Measurements from ENCODE around the gene IFT88.

The IFT88 gene

GRCh38 chr13:20686167-20686566, 119.2 kb downstream of the IFT88 start:
- no peak overlapping the region for H3K4me3 ChIP-seq (ENCODE audit: control insufficient read depth, low read depth, low read length)
- DNase-seq (ENCODE audit: low read depth): no peak
- TF ChIP-seq CTCF (IDR thresholded peaks at IDR 0.05; ENCODE audit: control insufficient read depth, insufficient read depth, low read depth, low read length, missing control alignments): no peak

GRCh38 chr13:20686863-20687579, 120.1 kb downstream of the IFT88 start:
- H3K4me3 ChIP-seq (ENCODE audit: control insufficient read depth, low read depth, low read length): no peak overlapping the region
- DNase-seq (ENCODE audit: low read depth): no peak
- no peak for TF ChIP-seq CTCF (IDR thresholded peaks at IDR 0.05; ENCODE audit: control insufficient read depth, insufficient read depth, low read depth, low read length, missing control alignments)

- H3K4me3 ChIP-seq (ENCODE audit: control insufficient read depth, low read depth, low read length): no peak overlapping the region
- no peak for TF ChIP-seq CTCF (IDR thresholded peaks at IDR 0.05; ENCODE audit: control insufficient read depth, insufficient read depth, low read depth, low read length, missing control alignments)
Observed at GRCh38 chr13:20689291-20689690, 122.3 kb downstream of the IFT88 start.

GRCh38 chr13:20691616-20692015, 124.7 kb downstream of the IFT88 start:
- no peak for TF ChIP-seq CTCF (IDR thresholded peaks at IDR 0.05; ENCODE audit: control insufficient read depth, insufficient read depth, low read depth, low read length, missing control alignments)
- no peak overlapping the region for H3K4me3 ChIP-seq (ENCODE audit: control insufficient read depth, low read depth, low read length)
- no peak for DNase-seq (ENCODE audit: low read depth)

More at GRCh38 chr13:20689291-20689690, 122.3 kb downstream of the IFT88 start:
- no peak for DNase-seq (ENCODE audit: low read depth)

GRCh38 chr13:20696073-20696472, 129.1 kb downstream of the IFT88 start:
- TF ChIP-seq CTCF (IDR thresholded peaks at IDR 0.05; ENCODE audit: control insufficient read depth, insufficient read depth, low read depth, low read length, missing control alignments): no peak
- H3K4me3 ChIP-seq (ENCODE audit: control insufficient read depth, low read depth, low read length): no peak overlapping the region
- DNase-seq (ENCODE audit: low read depth): no peak

GRCh38 chr13:20699715-20700114, 132.8 kb downstream of the IFT88 start:
- no peak for DNase-seq (ENCODE audit: low read depth)
- H3K4me3 ChIP-seq (ENCODE audit: control insufficient read depth, low read depth, low read length): no peak overlapping the region
- no peak for TF ChIP-seq CTCF (IDR thresholded peaks at IDR 0.05; ENCODE audit: control insufficient read depth, insufficient read depth, low read depth, low read length, missing control alignments)
